Endothelial cell (in vitro differentiated cells): Measurements from ENCODE around the gene ERCC6. TPM values are rescaled to one million over a fixed set of nuclear protein-coding genes. Genes with fewer than 3 reads are reported as not detected.

Source experiments
- DNase-seq: peaks from one replicate; pipeline ENCODE4 v3.0.0; 2021; ENCODE audit warnings: low spot score
- H3K27ac Mint-ChIP-seq: one replicate; pipeline ENCODE4 v1.8.0; 2021; ENCODE audit warnings: mixed read lengths, inconsistent platforms; ENCODE audit not compliant: unreplicated experiment
- H3K27me3 Mint-ChIP-seq: one replicate; pipeline ENCODE4 v1.8.0; 2021; ENCODE audit warnings: mild to moderate bottlenecking, moderate library complexity, mixed read lengths, inconsistent platforms; ENCODE audit not compliant: unreplicated experiment
- H3K36me3 Mint-ChIP-seq: one replicate; pipeline ENCODE4 v1.8.0; 2021; ENCODE audit warnings: mild to moderate bottlenecking, low read depth, mixed read lengths, inconsistent platforms; ENCODE audit not compliant: unreplicated experiment
- H3K4me1 Mint-ChIP-seq: one replicate; pipeline ENCODE4 v1.8.0; 2021; ENCODE audit warnings: mild to moderate bottlenecking, mixed read lengths, inconsistent platforms; ENCODE audit not compliant: unreplicated experiment
- H3K4me3 Mint-ChIP-seq: one replicate; pipeline ENCODE4 v1.8.0; 2021; ENCODE audit warnings: mild to moderate bottlenecking, mixed read lengths, inconsistent platforms; ENCODE audit not compliant: unreplicated experiment
- H3K9me3 Mint-ChIP-seq: one replicate; pipeline ENCODE4 v1.8.0; 2021; ENCODE audit warnings: mixed read lengths, inconsistent platforms; ENCODE audit not compliant: unreplicated experiment
- CTCF ChIP-seq: fragments of 200-600 bp; sonication (generic); IDR thresholded peaks from one replicate; pipeline ENCODE4 v1.5.0; 2021; ENCODE audit warnings: antibody characterized with exemption; ENCODE audit not compliant: unreplicated experiment
- total RNA-seq: library from RNA; stranded (reverse); fragmentation: NEBNext Ultra II Directional; extraction: Animal tissue kit (Norgen Biotek cat#: 25700); gene quantifications from one replicate; pipeline ENCODE4 v1.2.1, GENCODE V29; 2021; ENCODE audit not compliant: unreplicated experiment

ERCC6 gene
- total RNA-seq, 1 donor from 2014 or later, result 25.8 TPM

- Mint-ChIP-seq H3K9me3 (no peaks in the 10 kb centered on the region), H3K4me1 (no peaks in the 10 kb centered on the region), H3K27me3 (no peaks in the 10 kb centered on the region), H3K27ac (no peak overlapping the region), H3K4me3 (no peak overlapping the region), H3K36me3 (peaks cover 7% of the 10 kb centered on the region)
- TF ChIP-seq CTCF, result no peak
- no peak for DNase-seq
Measured at GRCh38 chr10:49519717-49520116, 19.2 kb downstream of the ERCC6 start.

- no peaks in the 10 kb centered on the region for H3K4me1 Mint-ChIP-seq
- H3K4me3 Mint-ChIP-seq, result no peak overlapping the region
- H3K9me3 Mint-ChIP-seq, result no peaks in the 10 kb centered on the region
Measured at GRCh38 chr10:49518982-49519578, 19.8 kb downstream of the ERCC6 start.

GRCh38 chr10:49518566-49518965 lies 20.4 kb downstream of the ERCC6 start:
- no peak for DNase-seq
- H3K36me3 Mint-ChIP-seq, result peaks cover 7% of the 10 kb centered on the region
- H3K4me3 Mint-ChIP-seq, result no peak overlapping the region
- TF ChIP-seq CTCF, result no peak
- no peak overlapping the region for H3K27ac Mint-ChIP-seq
- no peaks in the 10 kb centered on the region for H3K27me3 Mint-ChIP-seq
- H3K4me1 Mint-ChIP-seq, result peaks cover 2% of the 10 kb centered on the region
- no peaks in the 10 kb centered on the region for H3K9me3 Mint-ChIP-seq

More at GRCh38 chr10:49518982-49519578, 19.8 kb downstream of the ERCC6 start:
- Mint-ChIP-seq H3K36me3 (peaks cover 7% of the 10 kb centered on the region), H3K27ac (no peak overlapping the region), H3K27me3 (no peaks in the 10 kb centered on the region)
- peak; percentile 58 for DNase-seq
- TF ChIP-seq CTCF, result peak; percentile 80

- DNase-seq, result no peak
Measured at GRCh38 chr10:49516216-49516970, 22.5 kb downstream of the ERCC6 start.

More at GRCh38 chr10:49516216-49516970, 22.5 kb downstream of the ERCC6 start:
- no peaks in the 10 kb centered on the region for H3K27me3 Mint-ChIP-seq
- no peak overlapping the region for H3K4me3 Mint-ChIP-seq
- peaks cover 7% of the 10 kb centered on the region for H3K36me3 Mint-ChIP-seq
- H3K4me1 Mint-ChIP-seq, result peaks cover 2% of the 10 kb centered on the region
- no peaks in the 10 kb centered on the region for H3K9me3 Mint-ChIP-seq
- H3K27ac Mint-ChIP-seq, result no peak overlapping the region
- no peak for TF ChIP-seq CTCF
